Keratinocyte (primary cell): ENCODE measurements around the gene PLXND1. TPM values are rescaled to one million over a fixed set of nuclear protein-coding genes. Genes with fewer than 3 reads are reported as not detected.

Source experiments
- DNase-seq: peaks from one replicate; pipeline ENCODE4 v3.0.0-alpha.2; 2011; ENCODE audit warnings: low read depth, missing footprints, low spot score
- FAIRE-seq: peaks from 2 replicates; lab custom pipeline; 2011; peaks lifted over from hg19 to GRCh38; lab: Jason Lieb, UNC
- H2AFZ ChIP-seq: 2 replicates; pipeline ENCODE4 v1.6.0; 2012; ENCODE audit warnings: low read length, control low read depth, inconsistent platforms; ENCODE audit not compliant: control insufficient read depth
- H3K27ac ChIP-seq: 2 replicates; pipeline ENCODE4 v1.5.1; 2011; ENCODE audit warnings: low read length; ENCODE audit not compliant: control insufficient read depth, insufficient read depth
- H3K27me3 ChIP-seq: 3 replicates; pipeline ENCODE4 v1.6.0; 2011; ENCODE audit warnings: low read length; ENCODE audit not compliant: control insufficient read depth, insufficient read depth; ENCODE audit errors: extremely low read depth
- H3K36me3 ChIP-seq, 2 experiments: 2 replicates in 1 of 2; 3 replicates in 1 of 2; pipeline ENCODE4 v1.5.1; 2011; ENCODE audit warnings: low read length in 2 of 2, mild to moderate bottlenecking in 1 of 2; ENCODE audit not compliant: control insufficient read depth in 2 of 2, insufficient read depth in 2 of 2; ENCODE audit errors: extremely low read depth in 1 of 2
- H3K4me1 ChIP-seq: 3 replicates; pipeline ENCODE4 v1.5.1; 2011; ENCODE audit warnings: low read length; ENCODE audit not compliant: control insufficient read depth, insufficient read depth; ENCODE audit errors: extremely low read depth
- H3K4me2 ChIP-seq: 3 replicates; pipeline ENCODE4 v1.6.0; 2011; ENCODE audit warnings: low read depth, low read length; ENCODE audit not compliant: control insufficient read depth, insufficient read depth; ENCODE audit errors: extremely low read depth
- H3K4me3 ChIP-seq, 3 experiments: fragments of 200-600 bp in 1 of 3; sonication (generic) in 1 of 3; 2 replicates in 2 of 3; 3 replicates in 1 of 3; pipeline ENCODE4 v1.5.1; 2011 to 2016; ENCODE audit warnings: low read length in 3 of 3, mild to moderate bottlenecking in 3 of 3, control low read depth in 2 of 3, inconsistent platforms in 1 of 3, low read depth in 1 of 3, mixed read lengths in 1 of 3, mixed run types in 1 of 3, moderate library complexity in 1 of 3; ENCODE audit not compliant: control insufficient read depth in 2 of 3, insufficient read depth in 2 of 3; ENCODE audit errors: extremely low read depth in 1 of 3
- H3K79me2 ChIP-seq: 2 replicates; pipeline ENCODE4 v1.6.0; 2012; ENCODE audit warnings: low read length; ENCODE audit not compliant: control insufficient read depth, insufficient read depth
- H3K9ac ChIP-seq: 3 replicates; pipeline ENCODE4 v1.6.0; 2011; ENCODE audit warnings: low read length; ENCODE audit not compliant: control insufficient read depth, insufficient read depth; ENCODE audit errors: extremely low read depth
- H3K9me1 ChIP-seq: 3 replicates; pipeline ENCODE4 v1.6.0; 2011; ENCODE audit warnings: low read length; ENCODE audit not compliant: control insufficient read depth, insufficient read depth; ENCODE audit errors: extremely low read depth
- H3K9me3 ChIP-seq: 2 replicates; pipeline ENCODE4 v1.5.1; 2012; ENCODE audit warnings: low read depth, low read length; ENCODE audit not compliant: control insufficient read depth
- H4K20me1 ChIP-seq: 3 replicates; pipeline ENCODE4 v1.6.0; 2011; ENCODE audit warnings: low read length; ENCODE audit not compliant: control insufficient read depth, insufficient read depth; ENCODE audit errors: extremely low read depth
- CTCF ChIP-seq, 3 experiments: IDR thresholded peaks in 1 of 3; conservative IDR thresholded peaks in 1 of 3; optimal IDR thresholded peaks in 1 of 3; 2 replicates in 2 of 3; 3 replicates in 1 of 3; pipeline versions ENCODE3 to v1.5.1; 2011; ENCODE audit warnings: low read length in 3 of 3, mild to moderate bottlenecking in 3 of 3, moderate library complexity in 2 of 3, control low read depth in 1 of 3, inconsistent platforms in 1 of 3; ENCODE audit not compliant: insufficient read depth in 2 of 3; ENCODE audit errors: extremely low read depth in 1 of 3
- EZH2 ChIP-seq: IDR thresholded peaks from one replicate; pipeline ENCODE4 v1.6.1; 2012; ENCODE audit warnings: inconsistent platforms, mild to moderate bottlenecking, low read length, moderate library complexity
- dilution Hi-C: fragments of 300-500 bp; cut with MboI; formaldehyde crosslinking; loops from one replicate; pipeline ENCODE4 v1.7.0; 2020; ENCODE audit warnings: low sequenced_read_pairs; ENCODE audit not compliant: extremely low pct_ligation_motif_present
- polyA plus RNA-seq, 5 experiments: library from polyadenylated mRNA; depleted of rRNA in 3 of 5; stranded (reverse) in 3 of 5; stranded (forward) in 1 of 5; unstranded in 1 of 5; fragments of >200 nt; gene quantifications; 1 replicate in 1 of 5; 2 replicates in 3 of 5; 3 replicates in 1 of 5; pipeline versions ENCODE4 v1.2.1 to v1.2.3, GENCODE V29; 2011 to 2012; ENCODE audit warnings: missing spikeins in 2 of 5, low read depth in 1 of 5, low replicate concordance in 1 of 5

The PLXND1 gene
- polyA plus RNA-seq, 1 donor (not counting 4 experiments of a cell fraction or from before 2014, with no cell fraction given), result 0.09 TPM

GRCh38 chr3:129542747-129543146 is 63.7 kb downstream of the PLXND1 start:
- H3K4me1 ChIP-seq, result no peaks in the 10 kb centered on the region
- TF ChIP-seq EZH2 (no peak), CTCF (optimal IDR thresholded peaks at IDR 0.05 in 1 of 3, IDR thresholded peaks at IDR 0.05 in 1 of 3, conservative IDR thresholded peaks at IDR 0.05 in 1 of 3; ENCODE audit: extremely low read depth in 1 of 3, insufficient read depth in 2 of 3, low read length in 3 of 3) (no peak)
- H3K9me3 ChIP-seq, result no peaks in the 10 kb centered on the region
- dilution Hi-C loops, result no loop called here
- H4K20me1 ChIP-seq, result no peaks in the 10 kb centered on the region
- H3K4me3 ChIP-seq, result no peak overlapping the region
- no peak overlapping the region for H3K27ac ChIP-seq
- DNase-seq (no peak), FAIRE-seq (no peak)
- no peaks in the 10 kb centered on the region for H3K9me1 ChIP-seq
- no peak overlapping the region for H3K4me2 ChIP-seq
- no peaks in the 10 kb centered on the region for H3K79me2 ChIP-seq
- no peaks in the 10 kb centered on the region for H3K27me3 ChIP-seq
- H3K9ac ChIP-seq, result no peak overlapping the region
- no peaks in the 10 kb centered on the region for H3K36me3 ChIP-seq
- H2AFZ ChIP-seq, result no peak overlapping the region

GRCh38 chr3:129540776-129541516 is 65.5 kb downstream of the PLXND1 start:
- H3K4me1 ChIP-seq, result no peaks in the 10 kb centered on the region
- no peak overlapping the region for H2AFZ ChIP-seq
- no peaks in the 10 kb centered on the region for H3K9me3 ChIP-seq
- no peaks in the 10 kb centered on the region for H3K36me3 ChIP-seq
- dilution Hi-C loops, result no loop called here
- FAIRE-seq (no peak), DNase-seq (no peak)
- H3K9ac ChIP-seq, result no peak overlapping the region
- H4K20me1 ChIP-seq, result no peaks in the 10 kb centered on the region
- no peak overlapping the region for H3K27ac ChIP-seq
- TF ChIP-seq EZH2 (no peak), CTCF (optimal IDR thresholded peaks at IDR 0.05 in 1 of 3, IDR thresholded peaks at IDR 0.05 in 1 of 3, conservative IDR thresholded peaks at IDR 0.05 in 1 of 3; ENCODE audit: extremely low read depth in 1 of 3, insufficient read depth in 2 of 3, low read length in 3 of 3) (no peak)
- H3K79me2 ChIP-seq, result no peaks in the 10 kb centered on the region
- no peaks in the 10 kb centered on the region for H3K27me3 ChIP-seq
- H3K4me3 ChIP-seq, result no peak overlapping the region
- H3K9me1 ChIP-seq, result no peaks in the 10 kb centered on the region
- H3K4me2 ChIP-seq, result no peak overlapping the region
